ENCODE data around the gene DCDC2C.

- TF ChIP-seq CTCF (IDR thresholded peaks at IDR 0.05) (no peak), EZH2phosphoT487 (IDR thresholded peaks at IDR 0.05) (no peak), EZH2 (IDR thresholded peaks at IDR 0.05) (no peak)
Observed at GRCh38 chr2:3848776-3849175, 145.4 kb downstream of the DCDC2C start.

All from neural progenitor cell (in vitro differentiated cells).